ENCODE data around the gene BAIAP3.

The BAIAP3 gene

GRCh38 chr16:1320097-1320496, 13.3 kb upstream of the BAIAP3 start:
- no peak overlapping the region for H3K4me3 ChIP-seq (ENCODE audit: low read length)
- no peak for TF ChIP-seq CTCF (conservative IDR thresholded peaks at IDR 0.05; ENCODE audit: low read depth, low read length)
- no peak for DNase-seq (ENCODE audit: low read depth)

GRCh38 chr16:1320658-1321240, 12.7 kb upstream of the BAIAP3 start:
- no peak overlapping the region for H3K4me3 ChIP-seq (ENCODE audit: low read length)
- DNase-seq (ENCODE audit: low read depth), result no peak
- TF ChIP-seq CTCF (conservative IDR thresholded peaks at IDR 0.05; ENCODE audit: low read depth, low read length), result no peak

DNA sequence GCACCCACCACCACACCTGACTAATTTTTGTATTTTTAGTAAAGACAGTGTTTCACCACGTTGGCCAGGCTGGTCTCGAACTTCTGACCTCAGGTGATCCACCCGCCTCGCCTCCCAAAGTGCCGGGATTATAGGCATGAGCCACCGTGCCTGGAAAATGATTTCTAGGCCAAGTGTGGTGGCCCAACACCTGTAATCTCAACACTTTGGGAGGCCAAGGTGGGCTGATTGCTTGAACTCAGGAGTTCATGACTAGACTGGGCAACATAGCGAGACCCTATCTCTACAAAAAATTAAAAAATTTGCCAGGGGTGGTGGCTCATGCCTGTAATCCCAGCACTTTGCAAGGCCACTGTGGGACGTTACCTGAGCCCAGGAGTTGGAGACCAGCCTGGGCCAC, 11.0 kb upstream of the BAIAP3 start:
- DNase-seq (ENCODE audit: low read depth), result no peak
- H3K4me3 ChIP-seq (ENCODE audit: low read length), result no peak overlapping the region
- no peak for TF ChIP-seq CTCF (conservative IDR thresholded peaks at IDR 0.05; ENCODE audit: low read depth, low read length)

- TF ChIP-seq CTCF (conservative IDR thresholded peaks at IDR 0.05; ENCODE audit: low read depth, low read length), result no peak
- no peak overlapping the region for H3K4me3 ChIP-seq (ENCODE audit: low read length)
- DNase-seq (ENCODE audit: low read depth), result no peak
Measured at GRCh38 chr16:1323296-1324239, 9.9 kb upstream of the BAIAP3 start.

- TF ChIP-seq CTCF (conservative IDR thresholded peaks at IDR 0.05; ENCODE audit: low read depth, low read length), result no peak
- no peak overlapping the region for H3K4me3 ChIP-seq (ENCODE audit: low read length)
- no peak for DNase-seq (ENCODE audit: low read depth)
Measured at GRCh38 chr16:1324286-1324826, 9.1 kb upstream of the BAIAP3 start.

DNA sequence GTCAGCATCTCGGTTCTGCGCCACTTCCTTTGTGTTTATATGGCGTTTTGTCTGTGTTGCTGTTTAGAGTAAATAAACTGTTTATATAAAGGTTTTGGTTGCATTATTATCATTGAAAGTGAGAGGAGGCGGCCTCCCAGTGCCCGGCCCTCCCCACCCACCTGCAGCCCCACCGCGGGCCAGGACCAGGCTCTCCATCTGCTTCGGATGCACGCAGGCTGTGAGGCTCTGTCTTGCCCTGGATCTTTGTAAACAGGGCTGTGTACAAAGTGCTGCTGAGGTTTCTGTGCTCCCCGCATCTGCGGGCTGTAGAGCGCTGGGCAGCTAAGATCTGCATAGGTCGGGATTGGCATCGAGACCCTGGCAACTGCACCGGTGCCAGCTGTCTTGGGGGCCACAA, 8.2 kb upstream of the BAIAP3 start:
- no peak for DNase-seq (ENCODE audit: low read depth)
- no peak overlapping the region for H3K4me3 ChIP-seq (ENCODE audit: low read length)
- TF ChIP-seq CTCF (conservative IDR thresholded peaks at IDR 0.05; ENCODE audit: low read depth, low read length), result no peak
